Left renal cortex interstitium (tissue), 4 donors: Measurements from ENCODE around the gene NSF. TPM values are rescaled to one million over a fixed set of nuclear protein-coding genes. Genes with fewer than 3 reads are reported as not detected.
"Not testable (repeated sequence)": the region's sequence is repeated elsewhere in the genome, so short reads cannot be mapped to it uniquely, and the experiment has no call there.

Experiments
- DNase-seq, 4 donors: peaks; one replicate each; pipeline ENCODE4 v3.0.0-alpha.2; 2013; ENCODE audit warnings: low read depth in 4 of 4, low spot score in 2 of 4, missing footprints in 1 of 4
- polyA plus RNA-seq, 4 donors: library from polyadenylated mRNA; unstranded; fragments of 120-200 nt; gene quantifications; one replicate each; pipeline ENCODE4 v1.2.1, GENCODE V29; 2013; ENCODE audit not compliant: insufficient read length in 4 of 4

Gene NSF
- polyA plus RNA-seq, 4 donors, result 29.0 to 40.5 (median 35.0) TPM

- DNase-seq, result no peak
These were observed 181.3 kb downstream of the NSF start for GRCh38 chr17:46771561-46772474.

- DNase-seq, result no peak
These were observed 182.2 kb downstream of the NSF start for GRCh38 chr17:46772475-46773220.

- no peak for DNase-seq
These were observed 182.7 kb downstream of the NSF start for GRCh38 chr17:46773221-46773605.

GRCh38 chr17:46773676-46774075 lies 183.2 kb downstream of the NSF start:
- DNase-seq, result no peak

- DNase-seq, result no peak
These were observed 183.8 kb downstream of the NSF start for GRCh38 chr17:46774108-46774737.

GRCh38 chr17:46776298-46777005 lies 186.0 kb downstream of the NSF start:
- DNase-seq, result no peak

GRCh38 chr17:46777943-46778915 lies 187.8 kb downstream of the NSF start:
- DNase-seq, result no peak

- DNase-seq, result no peak
These were observed 189.5 kb downstream of the NSF start for GRCh38 chr17:46780003-46780373.

GRCh38 chr17:46782250-46782953 lies 191.9 kb downstream of the NSF start:
- DNase-seq, result no peak

GRCh38 chr17:46783031-46783593 lies 192.6 kb downstream of the NSF start:
- DNase-seq, result no peak

- no peak for DNase-seq
These were observed 195.2 kb downstream of the NSF start for GRCh38 chr17:46785696-46786095.

- DNase-seq, result no peak
These were observed 197.0 kb downstream of the NSF start for GRCh38 chr17:46787478-46787877.

- no peak for DNase-seq
These were observed 197.8 kb downstream of the NSF start for GRCh38 chr17:46788300-46788699.

- DNase-seq, result no peak
These were observed 198.3 kb downstream of the NSF start for GRCh38 chr17:46788796-46789195.

- DNase-seq, result no peak
These were observed 199.1 kb downstream of the NSF start for GRCh38 chr17:46789610-46790009.

- no peak for DNase-seq
These were observed 199.7 kb downstream of the NSF start for GRCh38 chr17:46790216-46790615.

- DNase-seq, result no peak
These were observed 201.1 kb downstream of the NSF start for GRCh38 chr17:46791531-46791930.

GRCh38 chr17:46792071-46792470 lies 201.6 kb downstream of the NSF start:
- no peak for DNase-seq

GRCh38 chr17:46793023-46793422 lies 202.6 kb downstream of the NSF start:
- DNase-seq, result not testable (repeated sequence)
